Measurements from ENCODE around the gene USPL1. TPM values are rescaled to one million over a fixed set of nuclear protein-coding genes. Genes with fewer than 3 reads are reported as not detected.
A peak's percentile ranks its signal among the peaks of the same experiment; 100 is the strongest.

Gene USPL1
- total RNA-seq, 4 donors from 2014 or later: 14.2 to 18.4 (median 15.6) TPM

- H3K4me1 ChIP-seq: peaks cover 6 to 11% of the 10 kb centered on the region in 2 donors
- no peak overlapping the region for H3K27ac ChIP-seq
- DNase-seq (no peak), ATAC-seq (no peak)
- TF ChIP-seq POLR2A (IDR thresholded peaks at IDR 0.05) (no peak), CTCF (IDR thresholded peaks at IDR 0.05 in 4 of 5, conservative IDR thresholded peaks at IDR 0.05 in 1 of 5) (no peak)
- intact Hi-C loops (cut with DNase I; ENCODE audit: low total_unique reads): no loop called here
- H3K36me3 ChIP-seq: no peaks in the 10 kb centered on the region
- H3K9me3 ChIP-seq: no peaks in the 10 kb centered on the region
- no peaks in the 10 kb centered on the region for H3K27me3 ChIP-seq
- in situ Hi-C loops (cut with MboI; ENCODE audit: low sequenced_read_pairs in 4 of 4): no loop called here
- no peak overlapping the region for H3K4me3 ChIP-seq
Measured at GRCh38 chr13:30576528-30576927, 41.2 kb upstream of the USPL1 start.

DNA sequence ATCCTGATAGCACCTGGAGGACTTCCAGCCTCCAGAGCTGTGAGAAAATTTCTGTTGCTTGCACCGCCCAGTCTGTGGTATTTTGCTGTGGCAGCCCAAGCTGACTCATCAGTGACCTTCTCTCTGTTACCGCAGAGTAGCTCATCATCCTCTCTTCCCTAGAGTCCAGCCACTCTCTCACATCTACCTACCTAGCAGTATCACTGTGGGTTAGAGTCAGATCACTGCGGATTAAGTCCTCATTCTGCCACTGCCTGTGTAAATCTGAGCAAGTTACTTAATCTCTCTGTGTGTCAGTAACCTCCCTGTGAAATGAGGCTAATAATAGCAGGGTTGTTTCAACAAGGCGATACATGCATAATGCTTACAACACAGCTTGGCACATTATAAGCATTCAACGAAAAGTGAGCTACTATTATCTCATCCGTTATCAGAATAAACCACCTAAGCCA lies 40.3 kb upstream of the USPL1 start:
- in situ Hi-C loops (cut with MboI; ENCODE audit: low sequenced_read_pairs in 4 of 4): no loop called here

DNA sequence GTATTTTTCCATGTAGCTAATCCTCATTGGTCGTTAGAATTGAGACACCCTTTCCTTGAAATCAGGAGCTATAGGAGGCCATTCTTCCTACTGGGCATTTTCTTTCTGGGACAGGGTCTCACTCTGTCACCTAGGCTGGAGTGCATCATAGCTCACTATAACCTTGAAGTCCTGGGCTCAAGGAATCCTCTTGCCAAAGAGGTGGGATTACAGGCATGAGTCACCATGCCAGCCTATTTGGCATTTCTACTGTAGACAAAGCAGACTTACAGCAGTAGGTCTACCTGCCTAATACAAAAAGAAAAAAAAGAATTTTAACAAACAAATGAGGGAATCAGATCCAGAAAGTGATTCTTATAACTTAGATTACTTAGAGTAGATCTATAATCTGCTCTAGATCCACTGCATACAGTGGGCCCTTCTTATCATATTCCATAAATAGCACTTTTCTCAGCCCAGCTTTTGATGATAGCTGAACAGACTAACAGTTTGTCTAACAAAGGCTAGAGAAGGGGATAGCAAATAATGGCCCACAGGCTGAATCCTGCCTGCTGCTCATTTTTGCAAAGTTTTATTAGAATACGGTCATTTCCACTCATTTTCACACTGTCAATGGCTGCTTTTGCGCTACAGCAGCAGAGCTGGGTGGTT lies 36.7 kb upstream of the USPL1 start:
- Histone ChIP-seq H3K9me3 (no peaks in the 10 kb centered on the region), H3K27ac (no peak overlapping the region), H3K27me3 (no peaks in the 10 kb centered on the region), H3K4me1 (peaks cover 6 to 11% of the 10 kb centered on the region in 2 donors), H3K36me3 (no peaks in the 10 kb centered on the region), H3K4me3 (no peak overlapping the region)
- DNase-seq (peak in 1 of 2 donors; percentile 29), ATAC-seq (peak in 1 of 2 donors; percentile 86)
- intact Hi-C loops (cut with DNase I; ENCODE audit: low total_unique reads): no loop called here
- in situ Hi-C loops (cut with MboI; ENCODE audit: low sequenced_read_pairs in 4 of 4): no loop called here
- no peak for TF ChIP-seq CTCF (IDR thresholded peaks at IDR 0.05 in 4 of 5, conservative IDR thresholded peaks at IDR 0.05 in 1 of 5)
- no peak for TF ChIP-seq POLR2A (IDR thresholded peaks at IDR 0.05)

More for the DNA sequence above, 40.3 kb upstream of the USPL1 start:
- Histone ChIP-seq H3K36me3 (no peaks in the 10 kb centered on the region), H3K9me3 (no peaks in the 10 kb centered on the region), H3K4me1 (peaks cover 6 to 11% of the 10 kb centered on the region in 2 donors), H3K27me3 (no peaks in the 10 kb centered on the region), H3K27ac (no peak overlapping the region), H3K4me3 (no peak overlapping the region)
- DNase-seq (no peak), ATAC-seq (peak in 1 of 2 donors; percentile 63)
- no peak for TF ChIP-seq POLR2A (IDR thresholded peaks at IDR 0.05)
- TF ChIP-seq CTCF (IDR thresholded peaks at IDR 0.05 in 4 of 5, conservative IDR thresholded peaks at IDR 0.05 in 1 of 5): no peak
- intact Hi-C loops (cut with DNase I; ENCODE audit: low total_unique reads): no loop called here

DNA sequence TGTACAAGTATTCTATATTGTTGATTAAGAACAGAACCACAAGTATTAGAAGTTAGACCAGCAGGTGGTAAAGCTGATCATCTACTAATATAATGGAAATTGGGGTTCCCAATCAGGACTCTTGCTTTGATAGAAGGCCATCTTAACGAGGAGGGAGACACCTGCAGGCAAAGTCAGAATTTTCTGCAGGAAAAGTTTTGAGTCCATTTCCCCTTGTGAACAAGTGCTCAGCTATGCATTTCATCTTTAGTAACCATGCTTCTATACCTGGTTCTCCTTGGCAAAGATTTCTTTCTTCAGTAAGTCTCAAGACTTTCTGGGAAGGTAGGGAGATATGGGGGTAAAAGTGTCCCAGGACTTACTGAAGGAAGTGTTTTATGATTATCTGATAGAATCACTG lies 36.1 kb upstream of the USPL1 start:
- Histone ChIP-seq H3K4me1 (peaks cover 6 to 11% of the 10 kb centered on the region in 2 donors), H3K4me3 (no peak overlapping the region), H3K9me3 (no peaks in the 10 kb centered on the region), H3K36me3 (no peaks in the 10 kb centered on the region), H3K27me3 (no peaks in the 10 kb centered on the region), H3K27ac (no peak overlapping the region)
- no peak for DNase-seq
- in situ Hi-C loops (cut with MboI; ENCODE audit: low sequenced_read_pairs in 4 of 4) (no loop called here), intact Hi-C loops (cut with DNase I; ENCODE audit: low total_unique reads) (no loop called here)
- TF ChIP-seq POLR2A (IDR thresholded peaks at IDR 0.05) (no peak), CTCF (IDR thresholded peaks at IDR 0.05 in 4 of 5, conservative IDR thresholded peaks at IDR 0.05 in 1 of 5) (no peak)
- no peak for ATAC-seq
